ENCODE results near the gene PSPH. TPM values are rescaled to one million over a fixed set of nuclear protein-coding genes. Genes with fewer than 3 reads are reported as not detected.
"Not testable (repeated sequence)": the region's sequence is repeated elsewhere in the genome, so short reads cannot be mapped to it uniquely, and the experiment has no call there.

The PSPH gene
- 27.5 TPM for total RNA-seq

DNA sequence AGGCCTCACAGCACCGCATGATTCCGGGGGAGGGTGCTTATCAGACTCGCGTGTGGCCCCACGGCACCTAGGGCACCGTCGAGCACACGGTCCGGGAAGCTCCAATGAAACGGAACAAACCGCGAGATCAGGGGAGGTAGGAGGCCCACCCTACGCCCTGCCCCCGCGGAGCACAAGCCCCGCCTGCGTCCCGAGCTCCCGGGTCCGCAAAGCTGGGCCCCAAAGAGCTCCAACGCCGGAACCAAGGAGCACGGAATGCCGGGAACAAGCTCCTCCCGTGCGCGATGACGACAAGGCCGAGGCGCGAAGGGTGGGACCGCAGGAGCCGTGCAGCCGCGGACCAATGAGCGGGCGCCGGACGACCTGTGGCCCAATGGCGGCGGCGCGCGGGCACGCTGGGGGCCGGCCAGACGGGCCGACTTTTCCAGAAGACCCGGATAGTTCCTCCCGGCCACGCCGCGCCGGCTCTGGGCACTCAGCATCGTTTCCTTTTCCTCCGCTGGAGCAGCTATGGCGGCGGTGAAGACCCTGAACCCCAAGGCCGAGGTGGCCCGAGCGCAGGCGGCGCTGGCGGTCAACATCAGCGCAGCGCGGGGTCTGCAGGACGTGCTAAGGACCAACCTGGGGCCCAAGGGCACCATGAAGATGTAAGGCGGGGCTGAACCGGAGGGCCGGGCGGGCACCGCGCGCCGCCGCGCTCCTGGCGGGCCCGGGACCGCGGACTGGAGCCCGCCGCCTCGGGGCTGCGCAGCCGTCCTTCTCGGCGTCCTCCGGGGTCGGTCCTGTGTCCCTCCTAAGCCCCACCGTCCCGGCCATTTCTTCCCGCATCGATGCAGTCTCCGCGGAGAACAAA is at the start of gene PSPH, which contains the start of gene CCT6A:
Gene PSPH, minus strand, starts transcription at position 106 of the 853 bp plus-strand sequence. CDS start 30,232 bp downstream, outside the sequence.
Gene CCT6A, plus strand, starts transcription at position 427 of the 853 bp plus-strand sequence. Its CDS starts 84 bp downstream, at position 511.
- peak; percentile 97 for ATAC-seq

- no peak for ATAC-seq
Measured at GRCh38 chr7:56099653-56100052, 48.4 kb upstream of the PSPH start.

DNA sequence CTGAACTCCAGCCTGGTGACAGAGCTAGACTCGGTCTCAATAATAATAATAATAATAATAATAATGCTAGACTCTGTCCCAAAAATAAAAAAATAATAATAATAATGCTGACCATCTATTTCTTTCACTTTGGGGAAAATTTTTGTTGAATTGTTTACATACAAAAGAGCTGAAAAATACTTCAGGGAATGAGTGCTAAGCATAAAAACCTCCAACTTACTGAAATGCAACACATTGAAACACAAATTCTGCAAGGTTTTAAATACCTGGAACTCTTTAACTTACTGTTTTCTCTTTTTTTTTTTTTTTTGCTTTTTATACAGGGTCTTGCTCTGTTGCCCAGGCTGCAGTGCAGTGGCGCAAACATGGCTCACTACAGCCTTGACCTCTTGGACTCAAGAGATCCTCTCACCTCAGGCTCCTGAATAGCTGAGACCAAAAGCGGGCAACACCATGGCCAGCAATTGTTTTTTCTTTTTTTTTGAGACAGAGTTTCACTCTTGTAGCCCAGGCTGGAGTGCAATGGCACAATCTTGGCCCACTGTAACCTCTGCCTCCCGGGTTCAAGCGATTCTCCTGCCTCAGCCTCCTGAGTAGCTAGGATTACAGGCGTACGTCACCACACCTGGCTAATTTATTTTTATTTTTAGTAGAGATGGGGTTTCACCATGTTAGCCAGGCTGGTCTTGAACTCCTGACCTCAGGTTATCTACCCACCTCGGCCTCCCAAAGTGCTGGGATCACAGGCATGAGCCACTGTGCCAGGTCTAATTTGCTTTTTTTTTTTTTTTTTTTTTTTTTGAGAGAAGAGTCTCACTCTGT is 47.2 kb upstream of the PSPH start:
- not testable (repeated sequence) for ATAC-seq

- peak; percentile 29 for ATAC-seq
Measured at GRCh38 chr7:56097700-56098099, 46.5 kb upstream of the PSPH start.

DNA sequence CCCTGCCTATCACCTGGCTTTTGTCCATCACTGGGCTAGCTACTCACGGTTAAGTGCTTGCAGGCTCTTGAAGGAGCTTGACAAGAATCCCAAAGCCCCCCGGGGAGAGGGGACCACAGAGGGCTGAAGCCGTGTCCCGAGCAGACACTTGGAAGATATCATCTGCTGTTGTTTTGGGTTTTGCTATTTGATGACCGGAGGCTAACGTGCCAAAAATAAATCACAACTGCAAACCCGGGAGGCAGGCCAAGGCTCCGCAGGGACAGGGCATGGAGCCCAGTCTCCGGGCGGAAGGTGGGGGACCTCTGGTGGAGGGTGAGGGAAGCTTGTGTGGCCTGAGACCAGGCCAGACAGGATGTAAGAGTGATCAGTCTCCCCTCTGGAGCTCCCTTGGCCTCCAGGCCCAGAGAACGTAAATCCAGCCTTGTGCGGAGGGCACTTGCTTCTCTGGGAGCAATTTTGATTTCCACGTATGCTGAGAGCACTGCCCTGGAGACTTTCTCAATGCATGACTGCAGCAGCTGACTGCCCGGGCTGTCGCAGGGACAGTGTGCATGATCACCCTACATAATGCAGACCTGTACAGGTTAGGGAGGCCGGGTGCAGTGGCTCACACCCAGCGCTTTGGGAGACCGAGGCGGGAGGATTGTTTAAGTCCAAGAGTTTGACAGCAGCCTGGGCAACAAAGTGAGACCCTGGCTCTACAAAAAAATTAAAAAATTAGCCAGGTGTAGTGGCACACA is 41.7 kb upstream of the PSPH start, which contains the start of gene PHKG1:
Gene PHKG1, minus strand, starts transcription at position 164 of the 743 bp plus-strand sequence. CDS start 4,011 bp downstream, outside the sequence.
- ATAC-seq = peak; percentile 88

GRCh38 chr7:56092388-56092787 is 41.1 kb upstream of the PSPH start:
- ATAC-seq = not testable (repeated sequence)

DNA sequence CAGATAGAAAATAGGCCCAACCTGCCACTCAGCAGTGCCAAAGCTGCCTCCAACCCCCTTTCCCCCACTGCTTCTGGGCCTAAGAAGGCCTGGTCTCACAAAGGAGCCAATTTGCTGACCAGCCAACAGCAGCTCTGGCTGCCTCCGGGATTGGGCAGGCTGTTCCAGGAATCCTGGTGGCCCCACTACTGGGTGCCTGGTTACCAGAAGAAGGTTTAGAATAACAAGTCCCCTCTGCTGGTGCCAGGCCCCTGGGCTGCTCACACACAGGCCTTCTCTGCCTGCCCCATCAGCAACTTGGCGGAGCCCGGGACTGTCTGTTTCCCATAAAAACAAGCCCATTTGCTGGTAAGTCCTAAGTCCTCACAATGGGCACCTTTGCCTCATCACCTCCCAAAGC is 40.3 kb upstream of the PSPH start:
- ATAC-seq = no peak

DNA sequence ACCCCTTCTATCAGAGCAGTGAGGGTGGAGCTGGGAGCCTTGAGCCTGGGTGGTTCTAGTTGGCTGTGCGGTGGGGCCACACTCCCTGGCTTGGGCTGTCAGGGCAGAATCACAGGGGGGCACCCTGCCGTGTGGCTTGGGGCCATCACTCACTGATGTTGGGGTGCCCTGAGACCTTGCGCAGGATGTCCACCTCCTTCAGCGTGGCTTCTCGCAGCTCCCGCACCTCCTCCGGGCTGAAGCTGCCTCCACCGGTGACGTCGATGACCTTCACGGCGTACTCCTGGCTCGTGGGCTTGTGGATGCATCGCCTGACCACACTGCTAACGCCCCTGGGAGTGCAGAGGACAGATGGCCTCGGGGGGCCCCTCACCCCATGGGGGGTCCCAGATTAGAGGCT is 36.2 kb upstream of the PSPH start:
- no peak for ATAC-seq

DNA sequence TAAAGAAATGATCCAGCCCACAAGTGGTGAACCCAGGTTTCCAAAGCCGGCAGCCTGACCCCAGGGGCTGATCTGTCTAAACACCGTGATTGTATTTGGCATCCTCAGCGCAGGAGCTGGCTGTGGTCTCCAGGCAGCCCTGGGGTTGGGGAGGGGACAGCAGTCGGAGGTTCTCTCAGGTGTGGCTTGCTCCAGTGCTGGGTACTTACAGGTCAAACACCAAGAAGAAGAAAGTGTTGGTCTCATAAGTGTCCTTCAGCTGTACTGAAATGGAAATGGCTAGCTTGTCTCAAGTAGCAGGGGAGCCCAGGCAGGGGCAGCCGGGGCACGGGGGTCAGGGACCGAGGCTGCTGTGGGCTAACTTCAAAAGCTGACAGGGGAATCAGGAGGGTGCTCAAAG is 35.5 kb upstream of the PSPH start:
- ATAC-seq = no peak

DNA sequence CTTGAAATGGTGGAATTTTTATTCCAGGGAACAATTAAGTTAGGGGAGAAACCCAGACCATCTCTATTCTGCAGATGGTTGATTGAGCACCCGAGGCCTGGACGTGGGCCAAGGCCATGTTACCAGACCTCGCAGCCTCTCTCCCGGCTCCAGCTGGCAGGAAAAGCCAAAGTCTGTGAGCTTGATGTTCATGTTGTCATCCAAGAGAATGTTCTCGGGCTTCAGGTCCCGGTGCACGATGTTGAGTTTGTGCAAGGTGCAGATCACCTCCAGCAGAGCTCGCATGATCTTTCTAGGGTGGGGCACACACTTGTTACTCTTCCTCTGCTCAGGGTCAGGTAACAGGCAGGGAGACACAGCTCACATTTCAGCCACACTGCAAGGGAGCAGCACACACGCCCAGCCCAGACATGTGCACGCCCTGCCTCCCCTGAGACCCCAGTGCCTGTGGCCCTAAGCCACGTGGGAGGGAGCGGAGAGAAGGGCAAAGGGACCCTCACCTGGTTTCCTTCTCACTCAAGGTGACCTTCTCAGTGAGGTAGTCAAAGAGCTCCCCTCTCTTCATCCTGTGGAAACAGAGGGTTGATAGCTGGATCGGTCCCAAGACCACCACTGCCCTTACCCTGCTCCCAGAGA is 32.0 kb upstream of the PSPH start:
- no peak for ATAC-seq

GRCh38 chr7:56081626-56082340 is 30.5 kb upstream of the PSPH start:
- ATAC-seq = no peak

GRCh38 chr7:56080726-56081435 is 29.6 kb upstream of the PSPH start:
- not testable (repeated sequence) for ATAC-seq

DNA sequence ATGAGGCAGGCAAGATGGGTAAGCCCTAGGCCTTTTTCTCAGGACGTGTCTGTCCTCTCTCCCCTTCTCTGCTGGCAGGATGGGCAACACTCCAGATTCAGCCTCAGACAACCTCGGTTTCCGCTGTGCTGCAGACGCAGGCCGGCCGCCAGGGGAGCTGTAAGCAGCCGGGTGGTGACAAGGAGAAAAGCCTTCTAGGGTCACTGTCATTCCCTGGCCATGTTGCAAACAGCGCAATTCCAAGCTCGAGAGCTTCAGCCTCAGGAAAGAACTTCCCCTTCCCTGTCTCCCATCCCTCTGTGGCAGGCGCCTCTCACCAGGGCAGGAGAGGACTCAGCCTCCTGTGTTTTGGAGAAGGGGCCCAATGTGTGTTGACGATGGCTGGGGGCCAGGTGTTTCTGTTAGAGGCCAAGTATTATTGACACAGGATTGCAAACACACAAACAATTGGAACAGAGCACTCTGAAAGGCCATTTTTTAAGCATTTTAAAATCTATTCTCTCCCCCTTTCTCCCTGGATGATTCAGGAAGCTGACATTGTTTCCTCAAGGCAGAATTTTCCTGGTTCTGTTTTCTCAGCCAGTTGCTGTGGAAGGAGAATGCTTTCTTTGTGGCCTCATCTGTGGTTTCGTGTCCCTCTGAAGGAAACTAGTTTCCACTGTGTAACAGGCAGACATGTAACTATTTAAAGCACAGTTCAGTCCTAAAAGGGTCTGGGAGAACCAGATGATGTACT is 28.4 kb upstream of the PSPH start:
- no peak for ATAC-seq

GRCh38 chr7:56078196-56078595 is 27.0 kb upstream of the PSPH start:
- ATAC-seq = no peak

- no peak for ATAC-seq
Measured at GRCh38 chr7:56077681-56078080, 26.4 kb upstream of the PSPH start.

DNA sequence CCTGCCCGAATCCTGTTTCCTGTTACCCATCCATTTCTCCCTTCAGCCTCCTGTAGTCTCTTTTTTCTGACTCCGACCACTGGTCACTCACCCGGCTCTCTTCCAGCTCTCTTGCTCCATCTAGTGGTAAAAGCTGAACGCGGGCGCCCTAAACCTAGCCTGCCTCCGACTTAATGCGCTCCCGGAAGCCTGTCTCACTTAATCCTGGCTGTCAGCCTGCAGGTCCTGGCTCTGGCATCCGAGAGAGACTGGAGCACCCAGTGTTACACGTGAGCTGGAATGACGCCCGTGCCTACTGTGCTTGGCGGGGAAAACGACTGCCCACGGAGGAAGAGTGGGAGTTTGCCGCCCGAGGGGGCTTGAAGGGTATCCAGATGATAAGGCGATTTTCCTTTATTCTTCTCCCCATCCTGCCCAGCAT is 23.1 kb upstream of the PSPH start:
- peak; percentile 92 for ATAC-seq

GRCh38 chr7:56066376-56066775 is 15.1 kb upstream of the PSPH start:
- ATAC-seq = not testable (repeated sequence)

GRCh38 chr7:56063882-56064625 is 12.8 kb upstream of the PSPH start, which contains the start of gene SUMF2:
Gene SUMF2 (plus strand): TSS chr7:56064286. CDS start chr7:56064312, 26 bp downstream.
- peak; percentile 98 for ATAC-seq

- ATAC-seq = no peak
Measured at GRCh38 chr7:56063500-56063881, 12.2 kb upstream of the PSPH start.

Measured in esophagus mucosa (tissue), 1 donor.